RWPE2 (cell line): Measurements from ENCODE around the gene HRH2.
"Not testable (repeated sequence)": the region's sequence is repeated elsewhere in the genome, so short reads cannot be mapped to it uniquely, and the experiment has no call there.

Experiments used
- ATAC-seq: fragments of 200-7000 bp; cut with Tn5 transposase; 3 replicates; pipeline ENCODE4 v1.9.1; 2021; ENCODE audit warnings: low read depth
- DNase-seq: peaks from one replicate; pipeline ENCODE4 v3.0.0-alpha.2; 2020; ENCODE audit warnings: low spot score
- H3K27ac ChIP-seq: fragments of 450-650 bp; 2 replicates; pipeline ENCODE4 v1.5.1; 2017; ENCODE audit warnings: mild to moderate bottlenecking; ENCODE audit not compliant: poor library complexity, severe bottlenecking
- H3K27me3 ChIP-seq: fragments of 250-450 bp; sonication (Bioruptor Pico); 2 replicates; pipeline ENCODE4 v1.5.1; 2021; ENCODE audit warnings: mild to moderate bottlenecking, moderate library complexity; ENCODE audit not compliant: insufficient read depth, poor library complexity, severe bottlenecking
- H3K36me3 ChIP-seq: fragments of 250-450 bp; sonication (Bioruptor Pico); 2 replicates; pipeline ENCODE4 v1.5.1; 2020; ENCODE audit warnings: low read depth, mild to moderate bottlenecking, moderate library complexity
- H3K4me1 ChIP-seq: fragments of 250-450 bp; sonication (Bioruptor Pico); 2 replicates; pipeline ENCODE4 v1.5.1; 2021; ENCODE audit warnings: mild to moderate bottlenecking, moderate library complexity; ENCODE audit not compliant: insufficient read depth, poor library complexity, severe bottlenecking
- H3K4me3 ChIP-seq: fragments of 250-450 bp; sonication (Bioruptor Pico); 2 replicates; pipeline ENCODE4 v1.5.1; 2021; ENCODE audit warnings: mild to moderate bottlenecking, moderate library complexity; ENCODE audit not compliant: severe bottlenecking
- H3K9me3 ChIP-seq: fragments of 250-450 bp; sonication (Bioruptor Pico); 2 replicates; pipeline ENCODE4 v1.5.1; 2021; ENCODE audit warnings: mild to moderate bottlenecking, moderate library complexity; ENCODE audit not compliant: severe bottlenecking
- CTCF ChIP-seq: fragments of 450-650 bp; IDR thresholded peaks from one replicate; pipeline ENCODE4 v1.5.1; 2017; ENCODE audit warnings: mild to moderate bottlenecking, moderate library complexity; ENCODE audit not compliant: poor library complexity, severe bottlenecking

The HRH2 gene

GRCh38 chr5:175752826-175753535, 95.1 kb downstream of the HRH2 start:
- DNase-seq (no peak), ATAC-seq (no peak)
- H3K9me3 ChIP-seq = no peaks in the 10 kb centered on the region
- H3K27me3 ChIP-seq = no peaks in the 10 kb centered on the region
- TF ChIP-seq CTCF = no peak
- no peak overlapping the region for H3K27ac ChIP-seq
- no peaks in the 10 kb centered on the region for H3K4me1 ChIP-seq
- H3K36me3 ChIP-seq = no peaks in the 10 kb centered on the region
- no peak overlapping the region for H3K4me3 ChIP-seq

- H3K36me3 ChIP-seq = no peaks in the 10 kb centered on the region
- peaks cover 7% of the 10 kb centered on the region for H3K27me3 ChIP-seq
- DNase-seq = no peak
- no peak overlapping the region for H3K4me3 ChIP-seq
- H3K4me1 ChIP-seq = no peaks in the 10 kb centered on the region
- no peak overlapping the region for H3K27ac ChIP-seq
- no peak for ATAC-seq
- H3K9me3 ChIP-seq = no peaks in the 10 kb centered on the region
- no peak for TF ChIP-seq CTCF
Measured at GRCh38 chr5:175753536-175754402, 95.9 kb downstream of the HRH2 start.

- not testable (repeated sequence) for DNase-seq, H3K4me1 ChIP-seq, H3K36me3 ChIP-seq, H3K27ac ChIP-seq, ATAC-seq, H3K9me3 ChIP-seq, H3K4me3 ChIP-seq
- peaks cover 23% of the 10 kb centered on the region for H3K27me3 ChIP-seq
Measured at GRCh38 chr5:175759991-175760390, 102.1 kb downstream of the HRH2 start.
